ENCODE results near the gene PTPN3.

Gene PTPN3

DNA sequence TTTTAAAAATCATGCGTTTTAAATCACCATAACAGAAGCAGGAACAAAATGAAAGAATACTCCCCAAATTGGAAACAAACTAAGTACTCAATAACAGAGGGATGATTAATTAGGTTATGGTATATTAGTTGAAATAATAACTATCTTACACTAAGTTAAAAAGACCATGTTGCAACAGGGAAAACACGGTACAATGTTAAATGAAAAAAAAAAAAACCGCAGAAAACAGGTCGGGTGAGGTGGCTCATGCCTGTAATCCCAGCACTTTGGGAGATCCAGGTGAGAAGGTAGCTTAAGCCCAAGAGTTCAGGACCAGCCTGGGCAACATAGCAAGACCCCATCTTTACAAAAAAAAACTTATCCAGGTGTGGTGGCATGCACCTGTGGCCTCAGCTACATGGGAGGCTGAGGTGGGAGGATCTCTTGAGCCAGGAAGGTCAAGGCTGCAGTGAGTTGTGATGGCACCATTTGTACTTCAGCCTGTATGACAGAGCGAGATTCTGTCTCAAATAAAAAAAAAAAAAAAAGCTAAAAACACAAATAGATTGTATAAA, 2.4 kb upstream of the PTPN3 start:
- DNase-seq, result no peak

DNA sequence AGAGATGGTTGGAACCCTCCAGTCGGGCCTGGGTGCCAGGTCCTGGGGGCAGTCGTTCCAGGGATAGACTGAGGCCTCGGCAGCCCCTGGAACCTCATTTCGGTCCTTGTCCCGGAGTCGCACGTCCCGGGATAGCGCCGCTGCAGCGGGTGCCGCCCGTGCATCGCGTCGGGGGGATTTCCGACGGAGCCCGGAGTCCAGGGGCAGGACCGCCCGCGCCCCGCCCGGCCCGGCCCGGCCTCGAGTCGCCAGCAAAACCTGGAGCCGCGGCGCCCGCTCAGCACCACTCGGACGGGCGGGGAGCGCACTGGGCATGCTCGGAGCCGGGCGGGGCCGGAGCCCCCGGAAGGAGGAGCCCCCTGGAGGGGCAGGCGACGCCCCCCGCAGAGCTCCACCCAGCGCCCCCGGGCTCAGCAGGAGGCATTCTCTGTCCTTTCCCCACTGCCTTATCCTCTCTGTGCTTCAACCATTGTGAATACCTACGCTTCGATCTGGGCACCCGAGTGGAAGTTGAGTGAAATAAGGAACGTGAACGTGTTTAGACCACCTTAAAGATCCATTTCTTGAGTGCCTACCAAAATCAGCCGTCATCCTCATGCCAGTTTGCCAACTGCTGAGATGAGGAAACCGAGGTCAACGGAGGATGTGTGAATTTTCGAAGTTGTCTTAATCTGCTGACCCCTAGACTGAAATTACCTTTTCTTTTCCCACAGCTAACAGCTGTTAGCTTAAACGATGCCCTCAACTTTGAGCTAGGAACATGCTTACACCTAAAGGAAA, 1.7 kb upstream of the PTPN3 start:
- no peak for DNase-seq

DNA sequence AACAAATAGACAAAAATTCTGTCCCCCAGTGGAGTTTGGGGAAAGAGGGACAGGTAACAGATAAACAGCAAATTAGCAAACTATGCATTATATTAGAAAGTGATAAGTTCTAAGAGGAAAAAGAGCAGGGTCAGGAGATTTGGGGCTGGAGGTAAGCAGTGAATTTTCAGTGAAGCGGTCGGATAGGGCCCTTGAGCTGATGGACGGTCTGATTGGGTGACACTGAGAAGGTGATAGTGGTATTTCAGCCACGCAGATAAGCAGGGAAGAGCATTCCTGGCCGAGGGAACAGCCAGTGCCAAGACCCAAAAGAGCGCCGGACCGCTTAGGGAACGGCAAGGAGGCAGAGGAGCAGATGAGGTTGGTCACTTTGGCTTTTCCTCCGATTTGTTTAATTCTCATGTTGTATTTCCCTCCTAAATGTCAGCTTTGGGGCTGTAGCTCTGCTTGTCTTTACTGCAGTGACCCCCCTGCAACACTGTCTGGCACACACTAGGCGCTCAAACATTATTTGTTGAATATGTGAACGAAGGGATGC, 1.1 kb upstream of the PTPN3 start:
- no peak for DNase-seq

DNA sequence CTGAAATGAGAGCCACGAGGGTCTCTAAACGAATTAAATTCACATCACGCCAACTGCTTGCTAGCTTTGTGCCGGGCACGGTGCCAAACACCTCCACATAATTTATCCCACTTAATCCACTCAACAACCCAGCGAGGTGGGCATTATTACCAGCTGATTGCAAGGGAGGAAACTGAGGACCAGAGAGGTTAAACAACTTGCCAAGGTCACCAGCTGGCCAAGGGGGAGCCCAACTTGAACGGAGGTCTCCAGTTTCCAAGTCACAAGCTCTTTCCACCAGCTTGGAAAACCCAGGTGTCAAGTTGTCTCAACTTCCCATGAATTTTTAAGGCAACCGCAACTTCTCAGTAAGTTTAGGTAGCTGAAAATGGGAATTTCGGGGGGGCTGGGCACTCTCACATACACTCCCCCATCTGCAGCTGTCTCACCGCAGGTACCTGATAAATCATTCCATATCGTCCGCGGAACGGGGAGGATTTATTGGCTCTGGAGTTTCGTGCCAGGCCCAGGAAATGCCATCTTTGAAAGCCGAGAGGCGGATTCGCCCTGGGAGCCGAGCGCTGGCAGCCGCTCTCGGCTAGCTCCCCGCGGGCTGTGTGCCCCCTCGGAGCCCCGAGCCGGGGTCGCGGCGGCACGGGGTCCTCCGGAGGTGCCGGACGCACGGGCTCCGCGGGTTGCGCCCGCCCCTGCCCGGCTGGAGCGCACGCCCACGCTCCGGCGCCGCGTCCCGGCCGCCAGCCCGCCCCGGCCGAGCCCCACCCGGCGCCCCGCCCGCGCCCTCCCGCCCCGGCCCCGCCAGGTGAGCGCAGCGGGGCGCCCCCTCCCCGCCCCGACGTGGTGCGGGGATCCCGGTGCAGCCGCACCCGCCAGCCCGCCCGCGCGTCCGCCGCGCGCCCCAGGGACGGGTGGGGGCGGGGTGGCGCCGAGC, 617 bp downstream of the PTPN3 start:
- DNase-seq, result no peak

DNA sequence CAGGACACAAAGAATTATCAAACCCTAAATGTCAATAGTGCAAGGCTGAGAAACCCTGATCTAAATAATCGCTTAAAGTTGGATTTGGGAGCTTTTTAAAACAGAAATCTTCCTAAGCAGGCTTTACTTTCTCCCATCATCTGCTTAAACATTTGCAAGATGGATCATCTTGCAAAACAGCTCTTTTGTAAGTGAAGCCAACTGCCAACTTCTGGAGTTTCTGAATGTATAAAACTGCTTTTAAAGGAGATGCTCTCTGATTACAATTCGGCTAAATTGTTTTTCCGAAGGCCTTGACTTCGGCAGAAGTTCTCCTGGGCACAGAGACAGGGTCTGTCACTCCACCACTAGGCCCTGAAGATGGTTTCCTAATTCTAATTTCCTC, 1.3 kb downstream of the PTPN3 start:
- no peak for DNase-seq

DNA sequence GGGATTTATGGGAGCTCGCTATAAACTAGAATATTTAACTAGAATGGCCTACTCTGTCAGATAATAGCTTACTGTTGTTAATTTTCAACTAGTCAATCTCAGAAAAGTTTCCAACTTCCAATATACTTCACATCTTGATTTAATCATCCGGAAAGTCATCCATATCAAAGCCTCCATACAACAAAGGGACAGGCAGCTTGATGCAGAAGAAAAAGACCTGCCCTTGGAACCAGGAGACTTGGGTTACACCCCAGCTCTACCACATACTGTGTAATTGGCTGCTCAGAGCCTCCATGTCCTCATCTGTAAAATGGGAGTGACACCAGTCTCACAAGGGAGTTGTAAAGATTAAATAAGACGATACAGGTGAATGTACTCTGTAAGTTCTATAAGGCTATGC, 1.9 kb downstream of the PTPN3 start:
- DNase-seq, result no peak

DNA sequence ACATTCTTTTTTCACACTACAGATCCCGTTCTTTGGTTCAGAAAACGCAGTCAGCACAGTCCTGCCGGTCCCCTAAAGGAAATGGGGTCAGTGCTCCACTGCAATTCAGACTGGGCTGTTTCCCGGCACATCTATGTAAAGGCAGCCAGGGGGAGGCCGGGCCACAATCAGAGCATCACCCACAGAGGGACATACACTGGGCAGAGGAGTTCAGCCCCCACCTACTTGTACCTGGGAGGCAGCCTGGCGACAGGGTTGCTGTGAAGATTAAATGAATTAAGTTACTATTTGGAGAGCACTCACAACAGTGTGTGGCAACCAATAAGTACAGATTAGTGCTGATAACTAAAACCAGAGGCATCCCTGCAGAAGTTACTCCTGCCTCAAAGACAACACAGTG, 4.5 kb downstream of the PTPN3 start:
- DNase-seq, result no peak

DNA sequence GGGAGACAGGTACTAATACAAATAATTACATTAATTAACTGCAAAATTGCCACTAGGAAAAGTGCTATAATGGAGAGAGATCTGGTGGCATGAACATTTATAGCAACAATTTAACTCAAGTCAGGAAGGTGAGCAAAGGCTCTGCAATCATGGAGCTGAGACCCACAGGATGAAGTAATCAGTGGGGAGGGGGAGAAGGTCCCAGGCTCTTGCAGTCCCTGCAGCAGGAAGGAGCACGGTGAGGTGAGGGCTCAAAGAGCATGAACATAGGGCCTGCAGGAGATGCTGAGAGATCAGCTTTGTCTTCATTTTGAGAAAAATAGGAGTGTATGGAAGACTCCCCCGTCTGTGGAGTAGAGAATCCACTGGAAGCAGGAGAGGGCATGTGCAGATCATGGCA, 6.5 kb downstream of the PTPN3 start:
- DNase-seq, result no peak

DNA sequence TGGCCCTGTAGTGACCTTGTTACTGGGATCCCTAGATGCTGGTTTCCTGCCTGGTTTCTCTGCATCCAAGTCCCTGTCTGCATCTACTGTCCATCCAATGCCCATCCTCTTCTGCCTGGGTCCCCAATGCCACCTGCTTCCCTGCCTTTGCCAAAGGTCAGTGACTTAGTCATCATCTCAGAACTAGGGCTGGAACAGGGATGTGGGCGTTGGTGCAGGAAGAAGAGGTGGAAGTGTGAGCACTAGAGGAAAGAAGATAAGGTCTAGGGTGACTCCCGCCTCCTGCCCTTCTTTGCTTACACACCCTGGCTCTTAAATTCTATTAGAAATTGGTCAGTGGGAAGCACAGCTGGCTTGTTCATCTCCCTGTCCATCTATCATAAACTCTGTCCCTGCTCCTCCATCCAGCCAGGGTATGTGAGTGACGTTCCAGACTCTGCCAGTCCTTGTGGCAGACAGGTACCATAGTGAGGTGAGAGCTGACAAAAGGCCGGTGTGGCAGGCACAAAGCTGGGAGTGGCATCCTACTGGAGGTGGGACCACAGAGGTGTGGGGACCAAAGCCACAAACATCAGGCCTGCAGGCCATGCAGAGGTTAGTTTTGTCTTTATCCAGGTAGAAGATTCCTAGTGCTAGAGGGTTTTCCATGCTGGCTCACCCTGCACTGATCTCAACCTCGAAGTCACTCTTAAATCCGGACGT, 9.2 kb downstream of the PTPN3 start:
- DNase-seq, result no peak

DNA sequence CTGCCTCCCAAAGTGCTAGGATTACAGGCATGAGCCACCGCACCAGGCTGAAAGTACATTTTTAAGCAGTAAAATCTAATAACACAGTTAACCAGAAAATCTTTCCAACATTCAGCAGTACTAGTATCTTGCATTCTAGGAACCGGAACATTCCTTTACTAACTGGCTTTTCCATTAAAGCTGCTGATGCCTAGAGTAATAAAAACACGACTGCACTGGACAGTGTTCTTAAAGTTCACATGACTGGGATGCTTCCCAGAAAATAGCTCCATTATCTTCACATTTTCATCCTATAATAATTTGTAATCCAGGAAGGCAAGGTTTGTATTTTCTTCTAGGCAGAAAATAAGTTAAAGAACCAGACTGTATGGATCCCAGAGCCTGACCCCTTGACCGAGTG, 9.8 kb downstream of the PTPN3 start:
- DNase-seq, result no peak

DNA sequence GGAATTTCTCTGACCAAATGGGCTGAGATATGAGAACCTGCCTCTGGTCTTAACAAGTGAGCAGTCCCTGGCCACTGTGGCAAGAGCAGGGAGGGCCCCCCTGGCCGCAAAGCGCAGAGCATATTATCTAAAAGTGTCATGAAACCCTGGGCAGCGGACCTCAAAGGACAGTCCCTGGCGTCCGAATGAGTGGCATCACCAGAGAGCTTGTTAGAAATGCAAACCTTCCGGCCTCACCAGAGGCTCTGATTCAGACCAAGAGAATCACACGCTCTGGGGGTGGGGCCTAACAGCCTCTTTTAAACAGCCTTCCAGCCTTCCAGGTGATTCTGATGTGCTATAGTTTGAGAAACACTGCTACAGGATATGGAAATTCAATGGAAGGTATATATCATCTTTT, 10.9 kb downstream of the PTPN3 start:
- DNase-seq, result no peak

DNA sequence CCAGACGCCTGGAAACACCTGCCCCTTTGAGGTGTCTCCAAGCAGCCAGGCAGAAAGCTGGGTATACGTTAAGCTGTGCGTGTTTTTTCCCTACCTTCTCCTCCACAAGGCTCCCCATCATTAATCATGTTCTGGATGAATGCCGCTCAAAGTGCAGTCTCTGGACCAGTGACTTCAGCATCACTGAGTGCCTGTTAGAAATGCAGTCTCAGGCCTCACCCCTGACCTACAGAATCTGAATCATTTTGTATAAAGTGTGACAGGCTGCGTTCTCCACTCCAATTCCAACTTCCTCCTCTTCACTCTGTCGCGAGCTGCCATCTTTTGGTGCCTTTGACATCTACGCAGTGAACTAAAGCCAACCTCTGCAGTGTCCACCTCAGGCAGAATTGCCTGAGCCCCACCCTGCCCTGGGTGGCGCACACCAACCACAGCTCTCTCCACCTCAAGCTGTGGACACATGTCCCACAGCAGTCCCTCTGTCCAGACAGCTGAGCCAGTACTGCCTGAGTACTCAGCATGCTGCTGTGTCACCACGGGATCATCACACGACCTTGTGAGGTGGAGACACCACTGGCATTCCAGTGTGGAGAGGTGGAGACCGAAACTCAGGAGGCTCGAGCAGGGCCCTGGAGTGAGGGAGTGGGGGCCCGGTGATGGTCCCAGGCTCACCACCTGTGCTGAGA, 14.2 kb downstream of the PTPN3 start:
- no peak for DNase-seq

DNA sequence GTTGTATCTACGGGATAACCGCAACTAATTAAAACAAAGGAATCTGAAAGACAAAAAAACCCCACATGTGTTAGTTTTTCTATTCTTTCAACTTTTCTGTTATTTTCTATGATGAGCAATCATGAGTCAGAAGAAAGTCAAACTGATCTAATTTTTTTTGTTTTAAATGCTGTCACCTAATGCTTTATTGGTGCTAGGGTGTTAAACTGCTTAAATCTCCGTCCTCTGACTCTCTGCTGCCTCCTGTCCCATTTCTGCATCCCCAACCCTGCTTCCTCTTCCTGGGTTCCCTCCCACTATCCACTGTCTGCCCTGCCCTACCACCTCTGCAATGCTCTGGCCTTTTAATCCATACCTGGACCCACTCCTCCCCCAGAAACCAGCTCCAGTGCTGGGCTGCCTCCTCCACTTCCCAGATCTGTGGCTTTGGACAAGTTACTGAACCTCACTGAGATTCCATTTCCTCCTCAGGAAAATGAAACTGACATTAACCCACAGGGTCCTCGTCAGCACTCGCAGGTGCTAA, 15.7 kb downstream of the PTPN3 start:
- no peak for DNase-seq

DNA sequence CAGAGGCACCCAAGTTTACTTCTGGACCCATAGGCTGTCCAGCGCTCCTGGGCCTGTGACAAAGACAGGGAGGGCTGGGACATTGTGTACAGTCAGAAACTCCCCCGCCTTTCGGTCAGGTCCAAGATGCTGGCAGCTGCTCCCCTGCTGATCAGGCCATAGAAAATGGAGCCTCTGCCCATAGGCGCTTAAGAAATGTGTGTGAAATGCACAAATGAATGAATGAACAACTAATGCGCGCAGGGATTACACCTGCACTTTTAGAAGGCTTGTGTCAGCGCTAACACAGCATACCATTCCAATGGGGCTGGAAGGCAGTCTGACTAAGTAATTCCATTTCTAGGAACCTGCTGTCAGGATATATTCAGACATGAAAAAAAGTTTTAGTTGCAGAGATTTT, 16.3 kb downstream of the PTPN3 start:
- DNase-seq, result no peak

DNA sequence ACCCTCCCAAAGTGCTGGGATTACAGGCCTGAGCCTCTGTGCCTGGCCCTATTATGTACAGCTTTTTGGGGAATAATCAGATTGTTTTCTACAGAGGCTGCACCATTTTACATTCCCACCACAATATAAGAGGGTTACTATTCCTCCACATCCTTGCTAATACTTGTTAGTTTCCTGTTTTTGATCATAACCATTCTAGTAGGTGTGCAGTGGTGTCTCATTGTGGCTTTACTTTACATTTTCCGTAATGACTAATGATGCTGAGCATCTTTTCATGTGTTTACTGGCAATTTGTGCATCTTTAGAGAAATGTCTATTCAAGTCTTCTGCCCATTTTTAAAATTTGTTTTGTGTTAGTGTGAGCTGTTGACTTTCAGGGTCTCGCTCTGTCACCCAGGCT, 18.3 kb downstream of the PTPN3 start:
- no peak for DNase-seq

DNA sequence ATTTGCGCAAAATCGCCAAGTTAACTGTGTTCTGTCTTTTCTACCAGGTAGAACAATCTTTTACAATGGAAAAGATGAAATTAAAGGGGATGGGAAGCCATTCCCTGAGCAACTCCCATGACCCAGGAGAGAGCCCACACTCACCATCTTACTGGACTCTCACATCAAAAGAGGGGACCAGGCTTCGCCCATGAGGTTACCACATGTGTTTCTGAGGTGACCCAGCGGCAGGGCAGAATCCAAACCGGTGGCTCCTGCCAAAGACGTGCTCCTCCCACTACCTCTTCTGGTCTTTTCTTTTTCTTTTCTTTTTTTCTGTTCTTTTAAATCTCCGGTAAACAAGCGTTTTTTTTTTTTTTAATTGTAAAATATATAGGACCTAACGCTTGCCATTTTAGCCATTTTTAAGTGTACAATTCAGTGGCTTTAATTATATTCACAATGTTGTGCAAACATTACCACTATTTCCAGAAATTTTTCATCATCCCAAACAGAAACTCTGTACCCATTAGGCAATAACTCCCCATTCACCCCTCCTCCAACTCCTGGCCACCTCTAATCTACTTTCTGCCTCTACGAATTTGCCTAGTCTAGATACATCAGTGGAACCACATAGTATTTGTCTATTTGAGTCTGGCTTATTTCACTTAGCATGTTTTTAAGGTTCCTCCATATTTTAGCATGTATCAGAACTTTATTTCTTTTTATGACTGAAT, 19.3 kb downstream of the PTPN3 start:
- no peak for DNase-seq

DNA sequence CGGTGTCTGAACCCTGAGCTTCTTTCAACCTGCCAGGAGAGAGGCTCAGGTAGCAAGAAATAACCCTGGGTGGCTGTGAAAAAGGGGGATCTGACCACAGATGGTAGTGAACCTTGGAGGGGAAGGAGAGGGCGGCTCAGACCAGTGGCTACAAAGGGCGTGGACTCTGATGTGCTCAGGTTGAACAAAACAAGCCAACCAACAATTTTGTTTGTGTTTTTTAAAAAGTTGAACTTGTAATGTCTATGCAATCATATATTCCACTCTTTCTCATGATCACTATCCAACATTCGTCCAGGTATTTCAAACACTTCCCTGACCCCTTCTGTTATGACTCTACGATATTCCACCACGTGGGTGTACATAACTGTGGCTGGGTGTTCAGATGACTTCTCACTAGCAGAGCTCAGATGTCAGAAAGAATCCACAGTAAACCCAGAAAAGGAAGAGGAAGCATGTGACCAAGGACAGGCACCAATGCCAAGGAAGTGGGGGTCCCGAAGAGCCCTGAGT, 20.0 kb downstream of the PTPN3 start:
- no peak for DNase-seq

DNA sequence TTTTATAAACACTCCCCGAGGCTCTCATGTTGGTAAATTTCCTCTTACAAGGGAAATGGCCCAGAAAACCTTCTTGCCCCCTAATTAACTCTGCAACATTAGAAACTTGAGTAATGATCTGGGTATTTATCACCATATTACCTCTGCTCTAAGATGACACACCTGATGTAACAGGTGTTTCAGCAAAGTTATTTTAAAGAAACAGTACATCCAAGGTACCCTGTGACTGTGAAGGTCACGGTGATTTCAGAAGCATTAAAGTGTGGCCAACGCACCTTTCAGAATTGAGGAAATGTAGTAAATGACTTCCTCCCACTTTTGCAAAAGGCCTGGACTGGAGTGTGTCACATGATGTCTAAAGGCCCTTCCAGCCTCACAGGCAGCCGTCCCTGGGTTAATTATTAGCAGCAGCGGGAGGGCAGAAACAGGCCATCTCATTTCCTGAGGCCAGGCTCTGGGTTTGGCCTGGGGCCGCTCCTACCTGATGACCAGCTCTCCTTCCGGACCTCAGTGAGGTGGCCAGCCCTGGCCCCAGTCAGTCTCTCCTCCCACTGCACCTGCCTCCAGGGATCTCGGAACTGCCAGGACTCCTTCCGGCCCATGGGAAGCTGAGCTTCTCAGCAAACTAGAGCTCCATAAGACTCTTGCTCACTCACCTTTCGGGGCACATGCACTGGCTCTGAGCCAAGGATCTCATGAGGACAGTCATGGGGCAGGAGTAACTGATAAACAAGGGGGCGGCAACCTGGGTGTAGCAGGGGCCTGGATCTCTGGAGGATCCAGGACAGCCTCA, 20.7 kb downstream of the PTPN3 start:
- DNase-seq, result no peak

DNA sequence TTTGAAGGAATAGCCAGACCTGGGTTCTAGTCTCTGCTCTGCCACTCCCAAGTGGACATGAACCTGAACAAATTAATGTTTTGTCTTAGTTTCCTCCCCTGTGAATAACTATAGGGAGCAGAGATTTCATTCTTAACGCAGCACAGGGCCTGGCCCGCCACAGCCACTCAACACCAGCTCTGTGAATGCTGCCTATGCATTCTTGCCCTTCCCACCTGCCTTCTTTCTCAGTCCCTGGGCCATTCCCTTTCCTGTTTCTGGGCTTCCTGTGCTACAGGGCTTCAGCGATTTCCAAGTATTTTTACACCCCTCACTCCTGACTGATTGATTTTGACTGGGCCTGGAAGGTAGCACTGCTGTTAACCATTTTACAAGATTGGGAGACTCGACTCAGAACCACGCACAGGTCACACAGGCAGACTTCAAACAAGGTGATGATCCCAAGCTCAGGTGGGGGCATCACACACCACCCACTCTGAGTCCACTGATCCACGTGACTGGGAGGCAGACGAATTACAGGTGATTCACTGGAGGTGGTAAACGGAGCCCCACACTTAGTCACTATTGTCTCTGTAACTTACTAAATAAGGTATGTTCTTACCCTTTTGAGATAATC, 21.4 kb downstream of the PTPN3 start:
- DNase-seq, result no peak

DNA sequence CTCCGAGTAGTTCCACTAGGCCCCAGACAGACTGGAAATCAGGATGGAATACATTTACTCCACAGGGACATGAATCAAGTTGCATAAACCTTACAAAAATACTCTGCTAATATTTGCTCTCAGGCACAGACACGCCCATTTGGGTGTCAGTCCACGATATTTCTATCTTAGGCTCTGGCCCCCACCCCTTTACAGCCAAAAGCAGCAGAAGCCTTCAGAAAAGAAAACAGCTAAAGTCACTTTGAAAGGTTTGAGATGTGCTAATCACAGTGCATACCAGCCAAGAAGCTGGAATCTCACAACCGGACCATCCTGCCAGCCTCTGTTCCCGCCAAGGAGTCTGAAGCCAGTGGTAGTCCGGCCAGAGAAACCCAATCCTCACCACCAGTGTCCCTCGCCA, 22.6 kb downstream of the PTPN3 start:
- DNase-seq, result no peak

Data from activated gamma-delta T cell treated with Interleukin-2 at 50 U/mL for 16 hours (primary cell).